Measurements from ENCODE around the gene SSTR3.

SSTR3 gene

DNA sequence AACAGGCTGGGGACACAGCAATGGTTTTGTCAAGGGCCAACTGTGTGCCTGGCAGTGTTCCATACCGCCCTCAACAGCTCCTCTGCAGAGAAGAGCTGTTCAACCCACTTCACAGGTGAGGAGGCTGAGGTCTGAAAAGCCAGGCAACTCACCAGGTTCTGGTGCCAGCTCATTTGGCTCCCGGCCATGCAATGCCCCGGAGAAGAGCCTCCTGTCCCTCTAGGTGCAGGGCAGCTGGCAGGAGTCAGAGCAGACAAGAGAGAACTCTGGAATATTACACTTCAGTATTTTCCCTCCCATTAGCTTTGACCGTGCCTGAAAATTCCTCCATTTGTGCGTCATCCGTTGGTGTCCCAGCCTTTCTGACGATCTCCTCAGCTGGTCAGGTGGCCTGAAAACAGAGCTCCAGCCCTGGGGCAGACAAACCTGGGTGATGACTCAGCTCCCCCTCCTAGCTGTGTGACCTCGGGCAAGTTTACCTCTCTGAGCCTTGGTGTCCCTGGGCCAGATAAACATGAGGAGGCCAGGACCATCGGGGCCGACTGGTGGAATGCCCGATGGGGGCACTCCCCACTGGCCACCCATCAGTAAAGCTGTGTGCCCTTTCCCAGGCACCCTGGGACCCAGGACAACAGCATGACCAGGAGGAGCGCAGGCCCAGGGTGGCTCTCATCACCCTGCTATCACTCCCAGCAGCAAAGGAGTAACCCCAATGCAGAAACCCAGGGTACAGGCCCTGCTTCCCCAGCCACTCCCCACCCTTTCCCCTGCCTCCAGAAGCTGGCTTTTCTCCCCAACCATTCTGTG, 14.6 kb downstream of the SSTR3 start:
- Mint-ChIP-seq H3K4me3 (peak overlapping the region; percentile 79), H3K4me1 (peaks cover 42% of the 10 kb centered on the region), H3K36me3 (ENCODE audit: low read depth) (peaks cover 2% of the 10 kb centered on the region), H3K9me3 (peaks cover 15% of the 10 kb centered on the region), H3K27me3 (ENCODE audit: low read depth, poor library complexity) (peaks cover 3% of the 10 kb centered on the region), H3K27ac (peak overlapping the region; percentile 94)
- DNase-seq: no peak
- TF ChIP-seq, protein P1, sequence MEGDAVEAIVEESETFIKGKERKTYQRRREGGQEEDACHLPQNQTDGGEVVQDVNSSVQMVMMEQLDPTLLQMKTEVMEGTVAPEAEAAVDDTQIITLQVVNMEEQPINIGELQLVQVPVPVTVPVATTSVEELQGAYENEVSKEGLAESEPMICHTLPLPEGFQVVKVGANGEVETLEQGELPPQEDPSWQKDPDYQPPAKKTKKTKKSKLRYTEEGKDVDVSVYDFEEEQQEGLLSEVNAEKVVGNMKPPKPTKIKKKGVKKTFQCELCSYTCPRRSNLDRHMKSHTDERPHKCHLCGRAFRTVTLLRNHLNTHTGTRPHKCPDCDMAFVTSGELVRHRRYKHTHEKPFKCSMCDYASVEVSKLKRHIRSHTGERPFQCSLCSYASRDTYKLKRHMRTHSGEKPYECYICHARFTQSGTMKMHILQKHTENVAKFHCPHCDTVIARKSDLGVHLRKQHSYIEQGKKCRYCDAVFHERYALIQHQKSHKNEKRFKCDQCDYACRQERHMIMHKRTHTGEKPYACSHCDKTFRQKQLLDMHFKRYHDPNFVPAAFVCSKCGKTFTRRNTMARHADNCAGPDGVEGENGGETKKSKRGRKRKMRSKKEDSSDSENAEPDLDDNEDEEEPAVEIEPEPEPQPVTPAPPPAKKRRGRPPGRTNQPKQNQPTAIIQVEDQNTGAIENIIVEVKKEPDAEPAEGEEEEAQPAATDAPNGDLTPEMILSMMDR (IDR thresholded peaks at IDR 0.05): no peak

DNA sequence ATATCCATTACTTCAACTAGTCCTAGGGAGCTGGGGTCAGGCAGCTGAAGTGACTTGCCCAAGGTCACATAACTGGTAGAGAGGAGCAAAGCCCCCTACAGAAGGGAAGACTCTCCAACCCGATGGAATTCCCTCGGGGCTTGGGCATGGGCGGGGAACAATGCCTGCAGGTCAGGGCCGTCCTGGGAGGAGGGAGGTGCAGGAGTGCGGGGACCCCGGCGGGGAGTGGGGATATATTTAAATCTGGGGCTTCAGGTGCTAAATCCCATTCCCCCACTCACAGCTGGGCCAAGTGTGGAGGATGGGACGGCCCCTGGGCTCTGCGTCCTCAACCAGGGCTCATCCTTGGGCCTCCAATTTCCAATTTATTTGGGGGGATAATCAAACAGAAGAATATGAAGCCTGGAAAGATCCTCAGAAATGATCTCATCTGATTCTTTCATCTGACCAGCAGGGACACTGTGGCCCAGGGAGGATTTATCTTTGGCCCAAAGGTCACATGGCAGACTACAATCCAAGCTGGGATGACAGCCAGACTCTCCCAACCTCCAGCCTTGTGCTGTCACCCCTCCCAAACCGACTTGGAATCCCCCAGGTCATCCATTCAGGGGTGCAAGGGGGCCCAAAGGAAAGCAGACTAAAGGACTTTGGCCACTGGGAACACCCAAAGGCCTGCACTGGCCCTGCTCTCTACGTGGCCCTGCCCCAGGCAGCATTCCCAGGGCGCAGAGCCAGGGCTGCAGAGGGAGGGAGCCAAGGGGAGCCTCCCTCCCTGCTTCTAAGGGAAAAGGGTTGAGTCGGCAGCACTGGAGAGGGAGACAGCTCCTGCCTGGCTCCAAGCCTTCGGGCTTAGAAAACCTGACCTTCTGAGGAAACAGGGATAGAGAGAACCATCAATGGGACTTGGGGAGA, 15.5 kb downstream of the SSTR3 start:
- H3K9me3 Mint-ChIP-seq: peaks cover 24% of the 10 kb centered on the region
- H3K27me3 Mint-ChIP-seq (ENCODE audit: low read depth, poor library complexity): peaks cover 3% of the 10 kb centered on the region
- peaks cover 10% of the 10 kb centered on the region for H3K36me3 Mint-ChIP-seq (ENCODE audit: low read depth)
- no peak for DNase-seq
- TF ChIP-seq, protein P1 (IDR thresholded peaks at IDR 0.05): no peak
- H3K4me1 Mint-ChIP-seq: peaks cover 42% of the 10 kb centered on the region
- no peak overlapping the region for H3K27ac Mint-ChIP-seq
- H3K4me3 Mint-ChIP-seq: no peak overlapping the region

DNA sequence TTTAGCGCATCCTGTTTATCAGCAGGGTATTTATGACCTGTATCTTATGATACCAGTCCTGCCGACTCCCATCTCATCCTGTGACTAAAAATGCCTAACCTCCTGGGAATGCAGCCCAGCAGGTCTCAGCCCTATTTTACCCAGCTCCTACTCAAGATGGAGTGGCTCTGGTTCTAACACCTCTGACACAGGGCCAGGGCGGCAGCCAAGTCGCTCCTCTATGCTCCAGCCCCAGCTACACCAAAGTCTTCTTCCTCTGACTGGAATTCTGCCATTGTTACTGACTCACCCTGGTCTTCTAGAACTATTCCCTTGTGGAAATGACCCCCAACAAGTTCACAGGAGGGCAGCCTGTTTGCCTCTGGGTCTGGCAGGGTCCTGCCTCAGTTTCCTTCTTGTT, 16.4 kb downstream of the SSTR3 start:
- Mint-ChIP-seq H3K27ac (no peak overlapping the region), H3K4me3 (no peak overlapping the region), H3K4me1 (peaks cover 42% of the 10 kb centered on the region), H3K9me3 (peaks cover 25% of the 10 kb centered on the region), H3K36me3 (ENCODE audit: low read depth) (peaks cover 11% of the 10 kb centered on the region), H3K27me3 (ENCODE audit: low read depth, poor library complexity) (no peaks in the 10 kb centered on the region)
- TF ChIP-seq, protein P1 (IDR thresholded peaks at IDR 0.05): no peak
- DNase-seq: no peak

DNA sequence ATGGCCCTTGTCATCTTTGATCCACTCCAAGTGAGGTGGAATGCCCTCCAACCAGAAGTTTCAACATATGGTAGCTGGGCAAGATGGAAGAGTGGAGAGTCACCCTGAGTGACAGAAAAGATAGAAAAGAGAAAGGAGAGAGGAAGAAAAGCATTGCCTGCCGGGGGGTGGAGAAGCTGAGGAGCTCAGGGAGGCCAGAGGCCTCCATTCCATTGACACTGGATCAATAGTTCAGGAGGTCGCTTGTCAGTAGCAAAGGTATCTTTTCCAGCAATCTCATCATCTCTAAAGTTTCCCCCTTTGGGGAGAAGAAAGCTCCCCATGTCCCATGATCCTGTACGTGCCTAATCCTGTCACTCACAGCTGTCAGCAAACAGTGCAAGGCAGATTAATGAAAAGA, 17.5 kb downstream of the SSTR3 start:
- peaks cover 18% of the 10 kb centered on the region for H3K36me3 Mint-ChIP-seq (ENCODE audit: low read depth)
- H3K4me1 Mint-ChIP-seq: peaks cover 42% of the 10 kb centered on the region
- H3K27me3 Mint-ChIP-seq (ENCODE audit: low read depth, poor library complexity): no peaks in the 10 kb centered on the region
- H3K27ac Mint-ChIP-seq: peak overlapping the region; percentile 34
- H3K4me3 Mint-ChIP-seq: no peak overlapping the region
- TF ChIP-seq, protein P1 (IDR thresholded peaks at IDR 0.05): no peak
- H3K9me3 Mint-ChIP-seq: peaks cover 32% of the 10 kb centered on the region
- DNase-seq: no peak

- peaks cover 32% of the 10 kb centered on the region for H3K9me3 Mint-ChIP-seq
- H3K4me3 Mint-ChIP-seq: no peak overlapping the region
- H3K27me3 Mint-ChIP-seq (ENCODE audit: low read depth, poor library complexity): no peaks in the 10 kb centered on the region
- TF ChIP-seq, protein P1 (IDR thresholded peaks at IDR 0.05): no peak
- DNase-seq: peak; percentile 51
- H3K36me3 Mint-ChIP-seq (ENCODE audit: low read depth): peaks cover 22% of the 10 kb centered on the region
- H3K27ac Mint-ChIP-seq: peak overlapping the region; percentile 33
- peaks cover 52% of the 10 kb centered on the region for H3K4me1 Mint-ChIP-seq
Observed at GRCh38 chr22:37193629-37194191, 18.6 kb downstream of the SSTR3 start.
